H9 (cell line): ENCODE results near the gene ATE1. TPM values are rescaled to one million over a fixed set of nuclear protein-coding genes. Genes with fewer than 3 reads are reported as not detected.

Experiments
- DNase-seq: peaks from one replicate; pipeline ENCODE4 v3.0.0-alpha.2; 2017
- H2AFZ ChIP-seq: one replicate; pipeline ENCODE4 v1.6.1; 2013; ENCODE audit warnings: mild to moderate bottlenecking, low read length, control low read depth, moderate library complexity
- H2AK5ac ChIP-seq: 2 replicates; pipeline ENCODE4 v1.6.1; 2013; ENCODE audit warnings: low read length, control low read depth, mixed read lengths; ENCODE audit not compliant: insufficient read length
- H2BK120ac ChIP-seq: one replicate; pipeline ENCODE4 v1.6.1; 2013; ENCODE audit warnings: low read depth, mild to moderate bottlenecking, low read length, control low read depth, inconsistent platforms; ENCODE audit not compliant: poor library complexity, severe bottlenecking
- H2BK12ac ChIP-seq: 2 replicates; pipeline ENCODE4 v1.6.1; 2013; ENCODE audit warnings: low read length, control low read depth, mixed read lengths, low read depth; ENCODE audit not compliant: insufficient read length
- H2BK15ac ChIP-seq: 2 replicates; pipeline ENCODE4 v1.6.1; 2013; ENCODE audit warnings: low read depth, low read length, control low read depth
- H2BK20ac ChIP-seq: one replicate; pipeline ENCODE4 v1.6.1; 2013; ENCODE audit warnings: low read depth, mild to moderate bottlenecking, low read length, control low read depth, inconsistent platforms; ENCODE audit not compliant: poor library complexity, severe bottlenecking
- H2BK5ac ChIP-seq: 2 replicates; pipeline ENCODE4 v1.6.1; 2013; ENCODE audit warnings: low read length, control low read depth, mixed read lengths; ENCODE audit not compliant: insufficient read length
- H3K14ac ChIP-seq: 2 replicates; pipeline ENCODE4 v1.6.1; 2013; ENCODE audit warnings: low read length, control low read depth; ENCODE audit not compliant: insufficient read depth
- H3K18ac ChIP-seq: 2 replicates; pipeline ENCODE4 v1.6.1; 2013; ENCODE audit warnings: low read depth, mild to moderate bottlenecking, mixed read lengths, low read length, control low read depth; ENCODE audit not compliant: insufficient read length
- H3K23ac ChIP-seq: 2 replicates; pipeline ENCODE4 v1.6.1; 2013; ENCODE audit warnings: low read length, control low read depth, mixed read lengths, low read depth; ENCODE audit not compliant: insufficient read length
- H3K23me2 ChIP-seq: 2 replicates; pipeline ENCODE4 v1.6.1; 2013; ENCODE audit warnings: low read depth, mild to moderate bottlenecking, mixed read lengths, low read length, control low read depth; ENCODE audit not compliant: insufficient read length, poor library complexity, severe bottlenecking
- H3K27ac ChIP-seq: 2 replicates; pipeline ENCODE4 v1.5.1; 2013; ENCODE audit warnings: low read length, control low read depth, mixed read lengths, low read depth; ENCODE audit not compliant: insufficient read length
- H3K27me3 ChIP-seq: 2 replicates; pipeline ENCODE4 v1.6.1; 2013; ENCODE audit warnings: low read length, control low read depth, inconsistent platforms; ENCODE audit not compliant: insufficient read depth
- H3K4ac ChIP-seq: 2 replicates; pipeline ENCODE4 v1.6.1; 2013; ENCODE audit warnings: low read depth, mild to moderate bottlenecking, control low read depth, inconsistent platforms, low read length, moderate library complexity
- H3K4me1 ChIP-seq: 2 replicates; pipeline ENCODE4 v1.6.1; 2013; ENCODE audit warnings: low read length, control low read depth, inconsistent platforms; ENCODE audit not compliant: insufficient read depth
- H3K4me2 ChIP-seq: 2 replicates; pipeline ENCODE4 v1.6.1; 2013; ENCODE audit warnings: low read length, control low read depth, mixed read lengths; ENCODE audit not compliant: insufficient read length, insufficient read depth
- H3K56ac ChIP-seq: 2 replicates; pipeline ENCODE4 v1.6.1; 2013; ENCODE audit warnings: low read depth, mild to moderate bottlenecking, mixed read lengths, low read length, control low read depth; ENCODE audit not compliant: insufficient read length
- H3K79me1 ChIP-seq: 2 replicates; pipeline ENCODE4 v1.6.1; 2013; ENCODE audit warnings: low read depth, mild to moderate bottlenecking, moderate library complexity, low read length, control low read depth, inconsistent platforms; ENCODE audit not compliant: insufficient read depth, poor library complexity, severe bottlenecking
- H3K79me2 ChIP-seq: 2 replicates; pipeline ENCODE4 v1.6.1; 2013; ENCODE audit warnings: low read length, control low read depth, inconsistent platforms; ENCODE audit not compliant: insufficient read depth
- H3K9ac ChIP-seq: 2 replicates; pipeline ENCODE4 v1.6.1; 2013; ENCODE audit warnings: low read length, control low read depth, mixed read lengths; ENCODE audit not compliant: insufficient read length; ENCODE audit errors: extremely low read depth
- H3K9me3 ChIP-seq: one replicate; pipeline ENCODE4 v1.6.1; 2013; ENCODE audit warnings: low read depth, low read length, inconsistent platforms; ENCODE audit not compliant: control insufficient read depth
- H3T11ph ChIP-seq: one replicate; pipeline ENCODE4 v1.6.1; 2013; ENCODE audit warnings: mild to moderate bottlenecking, low read length, control low read depth, inconsistent platforms
- H4K20me1 ChIP-seq: one replicate; pipeline ENCODE4 v1.6.1; 2013; ENCODE audit not compliant: control insufficient read depth, insufficient read length, insufficient read depth
- H4K5ac ChIP-seq: 2 replicates; pipeline ENCODE4 v1.6.1; 2013; ENCODE audit warnings: low read depth, mild to moderate bottlenecking, mixed read lengths, low read length, control low read depth; ENCODE audit not compliant: insufficient read length
- H4K8ac ChIP-seq: replicated peaks from 2 replicates; pipeline ENCODE4 v1.6.1; 2013; ENCODE audit warnings: low read length, control low read depth, mixed read lengths, low read depth; ENCODE audit not compliant: insufficient read length
- H4K91ac ChIP-seq: 2 replicates; pipeline ENCODE4 v1.6.1; 2013; ENCODE audit warnings: low read depth, mild to moderate bottlenecking, moderate library complexity, mixed read lengths, low read length, control low read depth; ENCODE audit not compliant: insufficient read length
- H3K27ac Mint-ChIP-seq, 3 experiments: 2 replicates in 2 of 3; 3 replicates in 1 of 3; pipeline ENCODE4 v1.8.0; 2020 to 2021; ENCODE audit warnings: mixed read lengths in 3 of 3, mild to moderate bottlenecking in 1 of 3, moderate library complexity in 1 of 3
- H3K27me3 Mint-ChIP-seq: 2 replicates; pipeline ENCODE4 v1.8.0; 2021; ENCODE audit warnings: low read depth, mild to moderate bottlenecking, moderate library complexity, mixed read lengths
- H3K36me3 Mint-ChIP-seq, 3 experiments: 2 replicates in 2 of 3; 3 replicates in 1 of 3; pipeline ENCODE4 v1.8.0; 2020 to 2021; ENCODE audit warnings: low read depth in 3 of 3, mixed read lengths in 3 of 3; ENCODE audit not compliant: insufficient read depth in 1 of 3
- H3K4me1 Mint-ChIP-seq, 2 experiments: 2 replicates each; pipeline ENCODE4 v1.8.0; 2020; ENCODE audit warnings: mixed read lengths in 2 of 2
- H3K4me3 Mint-ChIP-seq, 2 experiments: 2 replicates in 1 of 2; 3 replicates in 1 of 2; pipeline ENCODE4 v1.8.0; 2020 to 2021; ENCODE audit warnings: mild to moderate bottlenecking in 2 of 2, mixed read lengths in 2 of 2, moderate library complexity in 1 of 2
- H3K9me3 Mint-ChIP-seq, 2 experiments: 2 replicates in 1 of 2; 3 replicates in 1 of 2; pipeline ENCODE4 v1.8.0; 2020; ENCODE audit warnings: mild to moderate bottlenecking in 2 of 2, mixed read lengths in 2 of 2, moderate library complexity in 1 of 2
- CTCF ChIP-seq: fragments of 200-600 bp; sonication (generic); conservative IDR thresholded peaks from 3 replicates; pipeline ENCODE4 v1.8.0; 2021; ENCODE audit warnings: antibody characterized with exemption, mild to moderate bottlenecking
- WGBS: extraction: QIAGEN DNeasy Blood & Tissue Kit; methylation state at CpG from one replicate; pipeline ENCODE4 v1.1.7; 2013; ENCODE audit warnings: missing lambda C conversion rate, low lambda C conversion rate, mixed read lengths; ENCODE audit not compliant: insufficient read length; ENCODE audit errors: extremely low coverage; 5-methylcytosine and 5-hydroxymethylcytosine counted together
- total RNA-seq: library from RNA; stranded (reverse); gene quantifications from 2 replicates; pipeline ENCODE4 v1.2.1, GENCODE V29; 2021

The ATE1 gene
- total RNA-seq, 1 experiment from 2014 or later: 29.0 TPM

- no peak for TF ChIP-seq CTCF
- Histone ChIP-seq H3K79me2 (no peaks in the 10 kb centered on the region), H2BK12ac (no peak overlapping the region), H3K27me3 (no peaks in the 10 kb centered on the region), H4K20me1 (no peaks in the 10 kb centered on the region), H3K23me2 (no peaks in the 10 kb centered on the region), H3K14ac (no peak overlapping the region), H2AFZ (no peak overlapping the region), H3K9me3 (no peaks in the 10 kb centered on the region), H4K8ac (no peak overlapping the region), H3K4ac (no peak overlapping the region), H3K9ac (no peak overlapping the region), H3K56ac (no peak overlapping the region), H3K79me1 (no peaks in the 10 kb centered on the region), H2BK20ac (no peak overlapping the region), H3T11ph (no peak overlapping the region), H2BK5ac (no peak overlapping the region), H4K5ac (no peak overlapping the region), H3K4me1 (no peaks in the 10 kb centered on the region), H2BK15ac (no peak overlapping the region), H3K18ac (no peak overlapping the region), H3K23ac (no peak overlapping the region), H3K4me2 (no peak overlapping the region), H3K27ac (no peak overlapping the region), H2AK5ac (no peak overlapping the region), H4K91ac (no peak overlapping the region), H2BK120ac (no peak overlapping the region)
- no peaks in the 10 kb centered on the region; the same call in 1 of the 2 replicates for H3K27me3 Mint-ChIP-seq
- peaks cover 7 to 16% of the 10 kb centered on the region in 2 experiments for H3K9me3 Mint-ChIP-seq
- DNase-seq: no peak
- no peak overlapping the region for H3K4me3 Mint-ChIP-seq
- H3K4me1 Mint-ChIP-seq: peaks cover 6 to 10% of the 10 kb centered on the region in 2 experiments
- no peak overlapping the region; a peak in 1 of 7 replicates for H3K27ac Mint-ChIP-seq
- WGBS: no CpG with 5 or more reads among the region's 4 CpGs
- H3K36me3 Mint-ChIP-seq: peaks cover 3 to 17% (median 4%) of the 10 kb centered on the region in 3 experiments; a peak in 6 of 7 replicates
These were observed 206.6 kb downstream of the ATE1 start for GRCh38 chr10:121721257-121721656.
